ENCODE data around the gene CREB3L2. TPM values are rescaled to one million over a fixed set of nuclear protein-coding genes. Genes with fewer than 3 reads are reported as not detected.

CREB3L2 gene
- total and polyA plus RNA-seq, 2 of the 8 experiments (the other 6 are each of a cell fraction or from before 2014, with no cell fraction given), result 14.4 to 48.3 TPM

DNA sequence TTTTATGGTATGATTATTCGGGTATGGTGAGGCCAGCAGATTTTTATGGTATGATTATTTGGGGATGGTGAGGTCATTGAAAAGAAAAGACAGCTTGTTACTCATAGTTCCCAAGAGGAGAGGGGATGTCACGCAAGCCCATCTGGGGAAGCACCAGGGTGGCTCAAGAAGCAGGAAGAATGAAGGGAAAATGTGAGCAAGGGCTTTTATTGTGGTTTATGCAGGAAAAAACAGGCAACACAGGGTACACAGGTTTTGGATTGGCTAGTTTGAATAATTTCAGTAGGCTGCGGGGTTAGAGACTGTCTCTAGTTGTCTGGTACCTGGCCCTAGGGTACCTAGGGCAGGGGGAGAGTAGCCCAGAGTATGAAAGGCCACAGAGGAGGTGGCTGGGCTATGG lies 128.4 kb downstream of the CREB3L2 start:
- DNase-seq (ENCODE audit: low read depth in 1 of 2, low spot score in 2 of 2) (no peak), FAIRE-seq (no peak)
- ChIA-PET POLR2A (ENCODE audit: partially characterized antibody) (no interaction called here), CTCF (ENCODE audit: partially characterized antibody) (no interaction called here)
- no peak overlapping the region for H3K14ac ChIP-seq (ENCODE audit: insufficient read length)
- H2BK5ac ChIP-seq (ENCODE audit: low read depth, low read length), result no peak overlapping the region
- TF ChIP-seq EGR1 (IDR thresholded peaks at IDR 0.05; ENCODE audit: borderline replicate concordance, low read depth, low read length) (no peak), PHF8 (conservative IDR thresholded peaks at IDR 0.05; ENCODE audit: low read depth, low read length) (no peak), RAD21 (IDR thresholded peaks at IDR 0.05 in 1 of 2, conservative IDR thresholded peaks at IDR 0.05 in 1 of 2; ENCODE audit: low read depth in 2 of 2, low read length in 2 of 2) (no peak), KDM1A (IDR thresholded peaks at IDR 0.05; ENCODE audit: borderline replicate concordance, low read length) (no peak), POLR2AphosphoS5 (IDR thresholded peaks at IDR 0.05; ENCODE audit: low read depth, low read length) (no peak), SUZ12 (IDR thresholded peaks at IDR 0.05; ENCODE audit: low read length) (no peak), FOSL1 (IDR thresholded peaks at IDR 0.05; ENCODE audit: insufficient read depth, low read depth, low read length) (no peak), JUND (IDR thresholded peaks at IDR 0.05; ENCODE audit: low read length) (no peak), SIN3A (conservative IDR thresholded peaks at IDR 0.05 in 1 of 2, IDR thresholded peaks at IDR 0.05 in 1 of 2; ENCODE audit: low read depth in 1 of 2, low read length in 2 of 2) (no peak), RXRA (IDR thresholded peaks at IDR 0.05; ENCODE audit: insufficient read depth, low read depth, low read length) (no peak), ASH2L (IDR thresholded peaks at IDR 0.05; ENCODE audit: low read length) (no peak), CTBP2 (IDR thresholded peaks at IDR 0.05; ENCODE audit: borderline replicate concordance, insufficient read depth, insufficient read length, low read length) (no peak)
- no peak overlapping the region for H2AFZ ChIP-seq (ENCODE audit: low read length)
- 91 to 100% methylated on average over 1 to 3 of the region's 3 CpGs for WGBS, 2 experiments (ENCODE audit: extremely low coverage in 1 of 2, insufficient coverage in 1 of 2, insufficient read length in 1 of 2, insufficient replicate concordance in 2 of 2, low coverage in 1 of 2, low lambda C conversion rate in 2 of 2, missing lambda C conversion rate in 1 of 2)
- no peak overlapping the region for H3K27ac ChIP-seq (ENCODE audit: low read depth, low read length)
- H2AK5ac ChIP-seq (ENCODE audit: low read depth, low read length), result no peak overlapping the region
- H3K4ac ChIP-seq (replicated peaks; ENCODE audit: insufficient read length, low read depth, low read length), result no peak overlapping the region
- no peak overlapping the region for H2BK20ac ChIP-seq (ENCODE audit: low read length)
- H3K4me2 ChIP-seq (ENCODE audit: insufficient read depth in 1 of 2, low read depth in 2 of 2, low read length in 2 of 2), result no peak overlapping the region
- H2BK120ac ChIP-seq (replicated peaks; ENCODE audit: low read depth, low read length), result no peak overlapping the region
- no peak overlapping the region for H3K56ac ChIP-seq (replicated peaks; ENCODE audit: insufficient read length, low read depth, low read length)
- H3K9me3 ChIP-seq (ENCODE audit: insufficient read depth in 2 of 2, low read depth in 1 of 2, low read length in 1 of 2), result no peaks in the 10 kb centered on the region
- no peaks in the 10 kb centered on the region for H4K20me1 ChIP-seq (replicated peaks in 1 of 2; ENCODE audit: control insufficient read depth in 1 of 2, insufficient read depth in 2 of 2, low read length in 2 of 2)
- H3K79me1 ChIP-seq (ENCODE audit: low read depth, low read length), result no peaks in the 10 kb centered on the region
- no peak overlapping the region for H3K23ac ChIP-seq (ENCODE audit: insufficient read length)
- peaks cover 5 to 16% (median 12%) of the 10 kb centered on the region in 4 experiments; a peak in 5 of 7 replicates for H3K4me1 ChIP-seq (replicated peaks in 1 of 4; ENCODE audit: control insufficient read depth in 3 of 4, insufficient read depth in 4 of 4, low read length in 3 of 4)
- no peak overlapping the region for H4K5ac ChIP-seq (ENCODE audit: insufficient read length, low read depth, low read length)
- no peak overlapping the region for H2BK15ac ChIP-seq (ENCODE audit: low read length)
- no peak overlapping the region for H3K4me3 ChIP-seq (ENCODE audit: extremely low read depth in 1 of 4, insufficient read depth in 2 of 4, low read depth in 3 of 4, low read length in 4 of 4)
- H3K23me2 ChIP-seq (ENCODE audit: low read depth, low read length), result no peaks in the 10 kb centered on the region; the same call in 1 of the 2 replicates
- peaks cover 0 to 20% (median 0%) of the 10 kb centered on the region in 4 experiments; a peak in 2 of 8 replicates for H3K36me3 ChIP-seq (ENCODE audit: control insufficient read depth in 2 of 4, insufficient read depth in 4 of 4, low read length in 3 of 4)
- no peaks in the 10 kb centered on the region for H3K27me3 ChIP-seq (replicated peaks in 1 of 4; ENCODE audit: control insufficient read depth in 3 of 4, extremely low read depth in 1 of 4, insufficient read depth in 3 of 4, low read length in 3 of 4)
- H3K9ac ChIP-seq (replicated peaks in 1 of 4; ENCODE audit: extremely low read depth in 1 of 4, low read depth in 3 of 4, low read length in 3 of 4), result no peak overlapping the region
- H3K18ac ChIP-seq (ENCODE audit: extremely low read depth, low read length), result no peak overlapping the region
- no peak overlapping the region for H2BK12ac ChIP-seq (ENCODE audit: low read depth, low read length)
- H3K79me2 ChIP-seq (ENCODE audit: control insufficient read depth in 1 of 2, insufficient read depth in 2 of 2, low read length in 2 of 2), result no peaks in the 10 kb centered on the region
- H4K8ac ChIP-seq (ENCODE audit: extremely low read depth, insufficient read depth, low read length), result no peak overlapping the region
- H4K91ac ChIP-seq (replicated peaks; ENCODE audit: insufficient read length, low read length), result no peak overlapping the region
